Stimulated activated CD4-positive, alpha-beta T cell treated with anti-CD3 and anti-CD28 coated beads, TNF-alpha, amount 100 ng/mL, for 4 hours (primary cell): ENCODE data around the gene GREB1.

Experiments used
- DNase-seq, 3 experiments: peaks; one replicate each; pipeline ENCODE4 v3.0.0-alpha.2; 2020; ENCODE audit warnings: low read depth in 3 of 3

GREB1 gene

DNA sequence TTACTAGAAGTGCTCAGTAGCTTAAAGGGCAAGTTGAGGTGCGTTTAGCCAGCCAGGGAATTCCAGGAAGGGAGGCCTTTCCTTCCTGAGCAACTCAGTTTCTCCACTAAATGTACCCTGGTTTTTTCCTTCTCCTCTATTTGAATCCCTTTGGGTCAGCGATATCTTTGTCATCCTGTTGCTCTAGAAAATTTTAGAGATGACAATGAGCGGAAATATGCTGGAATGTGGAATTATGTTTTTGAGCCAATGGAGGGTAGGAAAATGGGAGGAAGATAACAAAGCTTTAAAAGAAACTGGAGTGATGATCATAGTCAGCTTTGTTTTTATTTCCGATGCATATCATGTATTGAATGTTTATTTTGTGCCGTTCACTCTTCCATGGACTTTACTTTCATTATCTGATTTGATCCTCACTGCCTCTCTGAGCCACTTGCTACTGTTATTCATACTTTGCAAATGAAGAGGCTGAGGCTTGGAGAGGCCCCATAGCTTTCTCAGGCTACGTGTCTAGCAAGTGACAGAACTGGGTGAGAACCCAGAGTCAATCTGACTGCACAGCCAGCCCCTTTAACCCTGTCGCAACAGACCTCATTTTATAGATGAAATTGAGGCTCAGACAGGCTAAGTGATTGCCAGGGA, 68.8 kb downstream of the GREB1 start:
- no peak for DNase-seq

DNA sequence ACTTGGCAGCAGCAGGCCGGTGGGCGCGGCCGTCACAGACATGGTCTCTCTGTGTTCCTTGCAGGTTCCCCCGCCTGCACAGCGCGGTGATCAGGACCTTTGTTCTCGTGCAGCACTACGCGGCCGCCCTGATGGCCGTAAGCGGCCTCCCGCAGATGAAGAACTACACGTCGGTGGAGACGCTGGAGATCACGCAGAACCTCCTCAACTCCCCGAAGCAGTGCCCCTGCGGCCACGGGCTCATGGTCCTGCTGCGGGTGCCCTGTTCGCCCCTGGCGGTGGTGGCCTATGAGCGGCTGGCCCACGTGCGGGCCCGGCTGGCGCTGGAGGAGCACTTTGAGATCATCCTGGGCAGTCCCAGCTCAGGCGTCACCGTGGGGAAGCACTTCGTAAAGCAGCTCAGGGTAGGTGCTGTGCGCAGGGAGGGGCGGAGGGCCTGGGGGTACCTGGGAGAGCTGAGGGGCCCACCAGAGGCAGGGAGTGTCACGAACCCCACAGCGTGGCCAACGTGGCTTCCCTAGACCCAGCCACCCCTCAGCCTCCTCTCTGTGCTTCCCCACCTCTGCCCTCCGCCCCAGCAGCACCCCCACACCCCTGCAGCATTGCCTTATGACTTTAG, 76.9 kb downstream of the GREB1 start:
- DNase-seq: no peak

DNA sequence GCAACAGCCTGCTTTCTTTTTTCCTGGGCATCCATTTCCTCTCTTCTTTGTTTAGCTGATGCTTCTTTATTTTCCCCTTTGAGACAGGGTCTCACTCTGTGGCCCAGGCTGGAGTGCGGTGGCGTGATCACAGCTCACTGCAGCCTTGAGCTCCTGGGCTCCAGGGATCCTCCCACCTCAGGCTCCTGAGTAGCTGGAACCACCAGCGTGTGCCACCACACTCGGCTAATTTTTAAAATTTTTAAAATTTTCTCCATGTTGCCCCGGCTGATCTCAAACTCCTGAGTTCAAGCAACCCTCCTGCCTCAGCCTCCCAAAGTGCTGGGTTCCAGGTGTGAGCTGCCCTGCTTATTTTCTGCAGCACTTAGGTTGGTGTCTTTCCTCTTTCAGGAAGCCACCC, 77.4 kb downstream of the GREB1 start:
- no peak for DNase-seq

DNA sequence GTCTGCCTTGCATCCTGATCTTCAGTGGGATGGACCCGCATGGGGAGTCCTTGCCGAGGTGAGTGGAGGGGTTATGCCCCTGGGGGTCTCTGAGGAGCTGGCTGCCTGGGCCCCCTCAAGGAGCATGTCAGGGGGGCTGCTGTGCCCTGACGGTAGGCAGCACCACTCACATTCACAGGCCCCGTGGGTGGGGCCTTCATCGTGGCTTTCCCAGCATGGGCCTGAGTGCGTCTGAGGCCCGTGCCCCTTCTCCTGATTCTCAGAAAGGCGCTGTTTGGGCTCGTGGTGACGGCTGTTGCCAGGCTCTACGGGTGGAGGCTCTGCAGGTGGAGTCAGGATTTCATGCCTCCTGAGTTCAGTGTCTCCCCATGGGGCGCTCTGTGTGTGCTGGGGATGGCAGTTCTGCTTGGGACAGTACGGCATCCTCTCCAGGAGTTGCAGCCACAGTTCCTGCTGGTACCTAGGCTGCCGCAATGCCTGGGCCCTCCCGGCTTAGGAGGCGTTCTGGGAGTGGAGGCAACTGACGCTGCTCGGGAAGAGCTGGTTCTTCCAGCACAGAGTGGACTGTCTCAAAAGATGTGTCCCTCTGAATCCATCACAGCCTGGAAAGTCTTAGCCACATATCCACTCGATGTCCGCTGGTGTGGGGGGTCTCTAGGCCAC, 78.8 kb downstream of the GREB1 start:
- DNase-seq: no peak

DNA sequence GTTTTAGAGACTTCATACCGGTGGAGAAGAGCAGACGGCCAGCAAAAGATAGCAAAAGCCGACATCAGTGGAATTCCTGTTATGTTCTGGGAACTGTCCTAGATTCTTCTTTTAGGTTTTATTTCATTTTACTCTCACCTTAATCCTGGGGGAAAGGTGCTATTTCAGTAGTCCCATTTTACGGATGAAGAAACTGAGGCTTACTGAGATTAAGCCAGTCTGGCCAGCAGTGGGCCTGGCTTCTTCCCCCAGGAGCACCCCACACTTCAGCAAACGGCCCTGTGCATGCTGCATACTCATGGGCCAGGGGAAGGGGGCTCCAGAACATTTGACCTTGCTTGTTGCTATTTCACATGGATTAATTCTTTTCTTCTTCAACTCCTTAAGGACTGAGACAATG, 79.5 kb downstream of the GREB1 start:
- DNase-seq: no peak

DNA sequence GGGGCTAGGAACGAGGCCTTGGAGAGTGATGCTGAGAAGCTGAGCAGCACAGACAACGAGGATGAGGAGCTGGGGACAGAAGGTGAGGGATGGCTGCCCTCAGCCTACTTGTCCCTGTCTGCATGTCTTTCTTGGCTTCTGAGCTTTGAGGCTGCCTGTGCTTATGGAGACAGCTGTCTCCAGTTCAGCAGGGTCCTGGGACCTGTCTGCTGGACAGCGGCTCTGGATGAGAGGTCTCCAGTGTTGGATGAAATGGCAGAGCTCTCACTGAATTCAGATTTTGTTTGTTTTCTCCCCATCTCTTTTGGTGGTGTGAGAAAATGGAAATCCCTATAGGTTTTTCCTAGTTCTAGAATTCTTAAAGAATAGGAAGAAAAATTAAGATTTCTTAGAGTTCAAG, 81.4 kb downstream of the GREB1 start:
- no peak for DNase-seq

DNA sequence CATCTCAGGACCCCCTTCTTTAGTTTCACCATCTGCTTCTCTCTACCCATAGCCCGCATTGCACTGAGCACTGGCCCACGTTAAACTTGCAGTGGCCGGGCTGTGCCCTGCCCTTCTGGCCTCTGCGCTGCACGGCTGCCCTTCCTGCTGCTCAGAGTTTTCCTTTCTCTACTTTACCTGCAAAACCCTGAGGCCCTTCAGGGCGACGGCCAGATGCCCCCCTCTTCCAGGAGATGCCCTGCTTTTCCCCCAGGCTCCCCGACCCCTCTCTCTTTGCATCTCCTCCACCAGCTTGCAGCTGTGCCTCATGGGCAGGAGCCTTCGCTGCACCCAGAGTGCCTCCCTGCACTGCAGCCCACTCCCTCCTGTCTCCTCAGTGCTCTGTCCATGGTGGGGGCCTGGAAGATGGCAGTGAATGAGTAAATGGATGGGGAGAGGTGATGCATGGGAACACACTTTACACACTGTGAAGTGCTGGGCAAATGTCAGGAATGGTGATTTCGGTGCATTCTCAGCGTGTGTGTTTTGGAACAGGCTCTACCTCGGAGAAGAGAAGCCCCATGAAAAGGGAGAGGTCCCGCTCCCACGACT, 82.3 kb downstream of the GREB1 start:
- no peak for DNase-seq

DNA sequence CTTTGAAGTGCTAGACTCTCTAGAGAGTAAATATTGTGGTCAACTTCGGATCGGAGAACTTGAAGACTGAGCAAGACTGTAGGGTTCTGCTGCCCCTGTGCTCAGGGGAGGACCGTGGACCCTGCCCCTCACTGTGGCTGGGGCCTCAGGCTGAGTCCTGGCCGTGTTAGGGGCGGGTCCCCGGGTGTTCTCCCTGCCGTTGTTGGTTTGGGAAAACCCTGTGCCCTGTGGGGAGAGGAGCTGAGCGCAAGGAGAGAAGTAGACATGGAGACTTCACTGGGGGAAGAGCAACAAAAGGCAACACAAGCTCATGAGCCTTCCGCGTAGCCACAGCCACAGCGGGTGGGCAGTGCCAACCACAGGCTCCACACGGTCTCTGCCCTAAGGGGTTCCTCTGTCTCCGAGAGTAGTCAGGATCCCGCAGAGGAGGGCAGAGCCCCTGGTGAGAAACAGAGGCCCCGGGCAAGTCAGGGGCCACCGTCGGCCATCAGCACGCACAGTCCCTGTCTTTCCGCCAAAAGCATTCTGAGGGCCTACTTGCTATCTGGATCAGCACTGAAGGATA, 83.1 kb downstream of the GREB1 start:
- no peak for DNase-seq

DNA sequence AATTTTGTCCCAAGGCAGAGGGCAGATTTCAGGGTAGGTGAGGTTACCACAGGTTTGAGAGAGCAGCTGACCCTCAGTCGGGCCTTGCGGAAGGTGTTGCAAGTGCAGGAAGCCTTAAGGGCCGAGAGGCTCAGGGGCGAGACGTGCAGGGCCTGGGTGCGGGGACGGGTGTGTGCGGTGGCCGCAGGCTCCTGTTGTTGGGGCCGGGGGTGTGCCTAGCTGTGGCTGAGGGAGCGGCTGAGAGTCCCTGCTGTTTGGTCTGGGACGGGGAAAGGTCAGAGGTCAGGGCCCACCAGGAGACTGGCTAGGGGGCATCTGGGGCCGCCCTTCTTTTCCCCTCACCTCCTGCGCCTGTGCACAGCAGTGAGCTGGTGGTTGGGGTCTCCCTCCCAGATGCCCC, 83.7 kb downstream of the GREB1 start:
- DNase-seq: no peak

DNA sequence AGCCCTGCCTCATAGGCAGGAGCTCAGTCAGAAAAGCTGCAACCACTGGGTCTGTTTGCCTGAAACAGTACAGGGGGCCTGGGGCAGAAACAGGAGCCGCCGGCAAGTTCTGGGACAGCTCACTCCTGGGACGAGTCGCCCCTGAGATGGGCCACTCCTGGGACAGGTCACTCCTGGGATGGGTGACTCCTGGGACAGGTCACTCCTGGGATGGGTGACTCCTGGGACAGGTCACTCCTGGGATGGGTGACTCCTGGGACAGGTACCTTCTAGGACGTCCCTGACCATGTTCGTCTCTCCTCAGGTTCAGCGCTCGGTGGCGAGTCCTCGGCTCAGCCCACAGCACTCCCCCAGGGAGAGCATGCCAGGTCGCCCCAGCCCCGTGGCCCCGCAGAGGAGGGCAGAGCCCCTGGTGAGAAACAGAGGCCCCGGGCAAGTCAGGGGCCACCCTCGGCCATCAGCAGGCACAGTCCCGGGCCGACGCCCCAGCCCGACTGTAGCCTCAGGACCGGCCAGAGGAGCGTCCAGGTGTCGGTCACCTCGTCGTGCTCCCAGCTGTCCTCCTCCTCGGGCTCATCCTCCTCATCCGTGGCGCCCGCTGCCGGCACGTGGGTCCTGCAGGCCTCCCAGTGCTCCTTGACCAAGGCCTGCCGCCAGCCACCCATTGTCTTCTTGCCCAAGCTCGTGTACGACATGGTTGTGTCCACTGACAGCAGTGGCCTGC, 84.3 kb downstream of the GREB1 start:
- no peak for DNase-seq

DNA sequence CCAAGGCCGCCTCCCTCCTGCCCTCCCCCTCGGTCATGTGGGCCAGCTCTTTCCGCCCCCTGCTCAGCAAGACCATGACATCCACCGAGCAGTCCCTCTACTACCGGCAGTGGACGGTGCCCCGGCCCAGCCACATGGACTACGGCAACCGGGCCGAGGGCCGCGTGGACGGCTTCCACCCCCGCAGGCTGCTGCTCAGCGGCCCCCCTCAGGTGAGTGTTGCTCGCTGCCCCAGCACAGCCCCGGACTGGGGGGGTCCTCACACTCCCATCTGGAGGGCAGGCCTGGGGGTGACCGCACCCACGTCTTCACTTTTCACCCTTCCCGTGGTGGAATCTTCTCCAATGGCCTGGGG, 84.8 kb downstream of the GREB1 start:
- DNase-seq: no peak

DNA sequence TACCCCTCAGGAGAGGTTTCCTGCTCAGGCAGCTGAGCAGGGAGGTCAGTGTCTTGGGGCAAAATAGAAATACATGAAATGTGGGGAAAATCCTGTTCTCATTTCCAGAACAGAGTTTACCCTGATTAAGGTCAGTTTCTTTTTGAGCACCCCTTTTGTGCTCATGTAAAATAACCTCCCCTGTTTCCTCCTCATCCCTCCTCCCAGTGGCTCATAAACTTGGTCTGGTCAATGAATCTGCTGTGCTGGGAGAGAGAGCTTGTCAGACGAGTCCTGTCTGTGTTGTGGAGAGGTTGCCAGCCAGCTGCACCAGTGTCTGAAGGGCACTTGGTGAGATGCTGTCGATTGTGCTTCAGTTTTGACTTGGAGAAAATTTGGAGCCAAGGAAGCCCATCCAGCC, 87.6 kb downstream of the GREB1 start:
- DNase-seq: no peak

DNA sequence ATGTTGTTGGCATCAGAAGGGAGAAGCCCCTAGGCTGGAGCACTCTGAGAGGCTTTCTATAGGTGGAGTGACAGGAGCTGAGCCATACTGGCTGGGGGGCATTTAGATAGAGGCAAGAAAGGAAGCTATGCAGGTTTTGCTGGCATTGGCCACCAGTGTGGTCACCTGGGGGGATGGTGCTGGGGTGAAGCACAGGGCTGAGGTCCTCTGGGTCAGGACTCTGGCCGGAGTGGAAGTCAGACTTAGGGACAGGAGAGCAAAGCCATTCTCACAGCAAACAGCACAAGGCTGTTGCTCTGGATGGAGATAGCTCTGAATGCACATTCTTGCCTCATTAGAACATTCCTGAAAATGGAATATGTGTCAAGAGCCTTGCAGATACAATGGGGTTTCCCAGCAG, 88.8 kb downstream of the GREB1 start:
- no peak for DNase-seq

DNA sequence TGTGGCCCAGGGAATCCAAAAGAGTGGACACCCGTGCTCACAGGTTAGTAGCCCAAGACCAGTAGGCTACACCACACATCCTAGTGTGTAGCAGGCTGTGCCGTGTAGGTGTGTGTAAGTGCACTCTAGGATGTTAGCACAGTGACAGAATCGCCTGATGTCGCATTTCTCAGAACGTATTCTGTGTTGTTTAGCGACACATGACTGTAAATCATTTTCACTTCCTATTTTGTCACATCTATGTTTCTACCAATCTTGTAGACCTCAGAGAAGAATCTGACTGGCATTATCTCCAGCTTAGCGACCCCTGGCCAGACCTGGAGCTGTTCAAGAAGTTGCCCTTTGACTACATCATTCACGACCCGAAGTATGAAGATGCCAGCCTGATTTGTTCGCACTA, 91.0 kb downstream of the GREB1 start:
- no peak for DNase-seq

DNA sequence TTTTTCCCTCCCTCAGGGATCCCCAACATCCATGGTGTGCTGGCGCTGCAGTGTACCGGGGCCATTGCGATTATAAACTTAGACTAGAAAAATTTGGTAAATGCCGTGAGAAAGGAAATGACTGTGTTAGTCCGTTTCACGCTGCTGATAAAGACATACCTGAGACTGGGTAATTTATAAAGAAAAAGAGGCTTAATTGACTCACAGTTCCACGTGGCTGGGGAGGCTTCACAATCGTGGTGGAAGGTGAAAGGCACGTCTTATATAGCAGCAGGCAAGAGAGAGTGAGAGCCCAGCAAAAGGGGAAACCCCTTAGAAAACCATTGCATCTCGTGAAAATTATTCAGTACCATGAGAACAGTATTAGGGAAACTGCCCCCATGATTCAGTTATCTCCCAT, 91.8 kb downstream of the GREB1 start:
- no peak for DNase-seq

DNA sequence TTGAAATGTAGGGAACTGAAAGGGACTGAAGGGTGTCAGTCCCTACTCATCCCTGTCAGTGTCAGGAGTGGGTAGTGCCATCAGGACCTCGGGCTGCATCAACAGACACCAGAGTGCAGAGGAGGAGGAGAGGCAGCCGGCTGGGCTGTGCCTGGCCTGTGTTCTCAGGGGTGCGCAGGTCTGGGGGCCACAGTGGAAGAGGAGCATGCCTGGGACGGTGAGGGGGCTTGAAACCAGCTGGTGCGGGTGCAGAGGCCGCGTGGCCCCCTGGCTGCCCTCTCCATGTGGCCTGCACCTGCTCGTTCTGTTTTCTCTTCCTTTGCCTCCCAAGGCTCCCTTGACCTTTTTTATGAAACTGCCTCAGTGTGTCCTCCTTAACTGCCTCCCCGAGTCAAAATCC, 94.8 kb downstream of the GREB1 start:
- DNase-seq: no peak

DNA sequence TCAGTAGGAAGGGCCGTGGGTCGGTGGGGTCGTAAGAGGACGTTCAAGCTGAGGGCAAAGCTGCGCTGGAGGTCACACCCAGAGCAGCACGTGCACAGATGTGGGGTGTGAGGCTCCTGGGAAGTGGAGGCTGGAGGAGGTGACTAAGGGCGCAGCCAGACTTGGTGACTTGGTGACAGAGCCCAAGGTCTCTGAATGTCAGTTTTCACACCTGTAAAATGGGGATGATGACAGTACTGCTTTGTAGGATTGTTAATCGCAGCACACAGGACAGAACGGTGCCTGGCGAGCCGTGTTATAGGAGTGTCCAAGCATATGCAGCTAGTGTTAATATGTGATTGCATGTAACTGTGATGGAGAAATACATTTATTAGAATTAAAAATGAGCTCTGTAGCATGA, 95.4 kb downstream of the GREB1 start:
- DNase-seq: no peak

DNA sequence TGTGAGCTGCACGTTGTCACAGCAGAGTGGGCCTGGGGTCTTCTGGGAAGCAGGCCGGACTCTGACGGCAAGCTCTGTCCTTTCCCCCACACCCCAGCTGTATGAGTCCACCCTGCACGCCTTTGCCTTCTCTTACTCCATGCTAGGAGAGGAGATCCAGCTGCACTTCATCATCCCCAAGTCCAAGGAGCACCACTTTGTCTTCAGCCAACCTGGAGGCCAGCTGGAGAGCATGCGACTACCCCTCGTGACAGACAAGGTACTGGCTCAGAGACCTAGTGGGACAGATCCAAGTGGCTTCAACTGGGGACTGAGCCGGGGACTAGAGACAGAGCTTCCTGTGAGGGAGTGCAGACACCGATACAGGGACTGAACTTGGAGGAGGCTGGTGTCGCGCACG, 96.0 kb downstream of the GREB1 start:
- no peak for DNase-seq

DNA sequence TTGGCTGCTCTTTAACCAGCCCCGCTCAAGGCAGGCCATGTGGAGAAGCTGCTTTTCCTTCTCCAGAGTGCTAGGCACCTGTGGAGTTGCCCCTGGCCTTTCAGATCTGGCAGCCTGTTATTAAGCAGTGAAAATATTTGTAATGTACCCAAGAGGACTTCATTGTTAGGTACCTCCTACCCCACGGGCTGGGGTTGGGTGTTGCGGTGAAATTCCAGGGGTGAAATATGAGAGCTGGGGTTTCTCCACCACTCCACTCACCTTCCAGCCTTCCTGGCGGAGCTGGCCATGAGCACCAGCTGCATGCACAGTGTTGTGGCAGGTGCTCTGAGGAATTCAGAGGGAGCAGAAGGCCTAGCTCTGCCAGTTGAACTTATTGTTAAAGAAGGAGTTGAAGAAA, 97.0 kb downstream of the GREB1 start:
- no peak for DNase-seq

DNA sequence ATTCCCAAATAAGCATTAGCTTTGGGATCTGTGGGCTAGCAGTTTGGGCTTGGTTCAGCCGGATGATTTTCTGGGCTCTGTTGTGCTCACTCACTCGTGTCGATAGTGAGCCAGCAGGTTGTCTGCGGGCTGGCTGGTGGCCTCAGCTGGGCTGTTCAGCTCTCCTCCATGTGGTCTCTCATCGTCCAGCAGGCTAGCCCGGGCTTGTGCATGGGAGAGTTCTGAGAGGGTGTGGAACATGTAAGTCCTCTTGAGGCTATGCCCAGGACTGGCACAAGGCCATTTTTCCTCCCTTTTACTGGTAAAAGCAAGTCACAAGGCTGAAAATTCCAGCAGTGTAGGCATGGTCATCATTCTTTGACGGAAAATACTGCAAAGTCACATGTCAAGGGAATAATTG, 97.6 kb downstream of the GREB1 start:
- no peak for DNase-seq

DNA sequence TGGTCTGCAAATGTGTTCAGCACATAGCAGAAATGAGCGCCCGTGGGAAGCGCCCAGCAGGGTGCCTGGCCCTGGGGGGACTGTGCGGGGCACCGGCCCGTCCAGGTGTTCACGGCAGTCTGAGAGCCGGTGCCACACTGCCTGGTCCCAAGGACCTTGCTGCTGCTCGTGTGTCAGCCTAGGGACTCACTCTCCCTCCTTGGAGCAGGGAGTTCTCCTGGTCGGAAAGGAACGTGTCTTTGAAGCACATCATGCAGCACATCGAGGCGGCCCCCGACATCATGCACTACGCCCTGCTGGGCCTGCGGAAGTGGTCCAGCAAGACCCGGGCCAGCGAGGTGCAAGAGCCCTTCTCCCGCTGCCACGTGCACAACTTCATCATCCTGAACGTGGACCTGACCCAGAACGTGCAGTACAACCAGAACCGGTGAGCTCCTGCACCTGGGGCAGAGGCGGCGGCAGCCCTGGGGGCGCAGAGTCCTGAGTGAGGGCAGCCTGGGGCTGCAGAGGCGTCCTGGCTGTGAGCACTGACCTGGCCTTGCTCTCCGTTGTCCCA, 100.2 kb downstream of the GREB1 start:
- DNase-seq: no peak

DNA sequence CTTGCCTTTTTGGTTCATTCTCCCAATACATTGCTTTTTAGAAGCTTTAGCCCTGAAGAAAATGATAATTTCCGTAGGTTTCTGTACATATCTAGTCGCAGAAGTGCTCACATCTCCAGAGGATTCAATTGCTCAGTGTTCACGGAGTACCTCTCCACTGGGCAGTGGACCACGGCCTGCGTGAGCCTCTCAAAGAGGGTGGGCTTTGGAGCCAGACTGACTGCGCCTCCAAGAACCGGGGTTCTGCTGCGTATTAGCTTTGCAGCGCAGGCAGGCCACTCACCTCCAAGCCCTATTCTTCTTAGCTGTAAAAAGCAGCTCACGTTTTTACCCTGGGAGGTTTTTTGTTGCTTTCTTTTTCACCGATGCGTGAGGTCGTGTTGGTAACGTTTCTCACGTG, 100.7 kb downstream of the GREB1 start:
- DNase-seq: no peak
